ENCODE results near the gene FLT3LG.
"Not testable (repeated sequence)": the region's sequence is repeated elsewhere in the genome, so short reads cannot be mapped to it uniquely, and the experiment has no call there.

Gene FLT3LG

DNA sequence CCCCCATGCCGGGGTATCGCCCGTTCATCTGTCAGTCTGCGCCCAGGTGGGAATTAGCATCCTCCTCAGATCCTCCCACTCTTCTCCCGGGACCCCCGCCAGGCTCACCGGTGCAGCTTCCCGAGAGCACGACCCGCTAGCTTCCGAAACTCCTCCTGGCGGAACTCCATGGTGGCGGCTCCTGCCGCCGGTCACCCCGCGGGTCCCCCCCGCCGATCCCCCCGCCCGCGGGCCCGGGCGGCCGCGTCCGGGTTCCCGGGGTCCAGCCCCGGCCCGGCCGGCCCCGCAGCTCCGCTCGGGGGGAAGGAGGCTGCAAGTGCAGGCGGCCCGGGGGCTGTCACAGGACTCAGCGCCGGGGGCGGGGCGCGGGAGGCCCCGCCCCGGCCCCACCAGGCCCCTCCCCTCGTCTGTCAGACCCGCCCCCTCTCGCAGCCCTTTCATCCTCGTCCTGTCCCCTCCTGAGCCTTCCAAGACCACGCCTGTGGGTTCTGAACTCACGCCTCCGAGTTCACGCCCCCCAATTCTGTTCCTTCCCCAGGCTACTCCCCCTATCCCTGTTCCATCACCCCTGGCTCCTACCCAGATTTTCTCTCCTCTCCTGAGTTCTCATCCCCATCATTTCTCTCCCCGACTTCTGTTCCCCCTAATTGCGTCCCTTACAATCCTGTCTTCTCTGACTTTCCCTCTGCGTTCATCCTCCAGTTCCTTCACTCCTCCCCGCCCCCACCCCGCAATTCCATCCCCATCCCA, 32.6 kb upstream of the FLT3LG start, which contains the start of gene SLC17A7:
TSS of gene SLC17A7 (minus strand) at position 318 of the 750 bp plus-strand sequence. CDS start at position 170, 148 bp downstream.
- DNase-seq (ENCODE audit: low read depth): no peak

- DNase-seq (ENCODE audit: low read depth): no peak
Observed at GRCh38 chr19:49441960-49442350, 32.1 kb upstream of the FLT3LG start.

GRCh38 chr19:49442354-49442753, 31.7 kb upstream of the FLT3LG start:
- DNase-seq (ENCODE audit: low read depth): no peak

DNA sequence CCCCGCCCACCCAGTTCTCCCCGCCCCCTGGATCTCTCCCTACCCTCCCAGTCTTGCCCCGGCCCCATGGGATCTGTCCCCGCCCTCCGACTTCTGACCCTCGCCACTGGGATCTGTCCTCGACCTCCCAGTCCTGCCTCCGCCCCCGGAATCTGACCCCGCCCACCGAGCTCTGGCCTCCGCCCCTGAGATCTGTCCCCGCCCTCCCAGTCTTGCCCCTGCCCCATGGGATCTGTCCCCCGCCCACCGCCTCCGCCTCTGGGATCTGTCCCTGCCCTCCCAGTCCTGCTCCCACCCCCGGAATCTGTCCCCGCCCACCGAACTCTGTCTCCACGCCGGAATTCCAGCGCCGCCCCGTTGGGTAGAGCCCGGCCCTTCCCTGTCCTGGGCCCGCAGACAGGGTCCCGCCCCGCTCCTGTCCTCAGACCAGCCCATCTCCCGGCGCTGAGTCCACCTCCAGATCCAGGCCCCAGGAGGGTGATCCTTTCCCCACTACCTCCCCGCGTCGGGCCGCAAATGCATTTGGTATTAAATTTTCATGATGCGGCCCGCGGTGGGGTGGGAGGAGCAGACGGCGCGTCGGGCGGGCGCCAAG, 31.1 kb upstream of the FLT3LG start:
- DNase-seq (ENCODE audit: low read depth): no peak

DNA sequence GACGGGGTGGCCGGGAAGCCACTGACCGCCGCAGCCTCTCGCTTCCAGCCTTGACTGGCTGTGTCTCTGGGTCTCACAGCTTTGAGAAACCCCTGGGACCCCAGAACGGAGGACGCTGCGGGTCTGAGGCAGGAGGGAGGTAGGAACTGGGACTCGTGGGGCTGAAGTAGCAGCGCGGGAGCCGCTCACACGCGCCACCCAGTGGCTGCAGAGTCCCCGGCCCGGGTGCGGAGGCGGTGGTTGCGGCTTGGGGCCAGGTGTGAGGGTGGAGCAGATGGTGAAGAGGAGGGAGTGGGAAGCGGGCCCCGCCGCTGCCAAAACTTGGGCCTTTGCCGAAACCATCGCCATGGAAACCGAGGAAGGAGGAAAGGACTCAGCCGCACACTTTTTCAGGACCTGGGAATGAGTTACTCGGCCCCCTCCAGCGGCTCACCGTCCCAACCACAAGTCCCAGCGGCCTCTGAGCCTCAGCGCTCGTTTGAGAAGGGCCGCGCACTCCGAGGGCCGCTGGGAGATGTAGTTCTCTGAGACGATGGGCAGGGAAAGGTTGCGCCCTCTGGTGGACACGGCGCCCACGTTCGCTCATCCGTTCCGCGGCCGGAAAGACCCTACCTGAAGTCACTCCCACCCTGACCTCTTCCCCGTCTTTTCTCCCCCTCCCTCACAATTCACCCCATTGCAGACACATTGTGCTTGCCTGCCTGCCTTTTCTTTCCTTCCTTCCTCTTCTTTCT, 30.5 kb upstream of the FLT3LG start:
- peak; percentile 88 for DNase-seq (ENCODE audit: low read depth)

DNA sequence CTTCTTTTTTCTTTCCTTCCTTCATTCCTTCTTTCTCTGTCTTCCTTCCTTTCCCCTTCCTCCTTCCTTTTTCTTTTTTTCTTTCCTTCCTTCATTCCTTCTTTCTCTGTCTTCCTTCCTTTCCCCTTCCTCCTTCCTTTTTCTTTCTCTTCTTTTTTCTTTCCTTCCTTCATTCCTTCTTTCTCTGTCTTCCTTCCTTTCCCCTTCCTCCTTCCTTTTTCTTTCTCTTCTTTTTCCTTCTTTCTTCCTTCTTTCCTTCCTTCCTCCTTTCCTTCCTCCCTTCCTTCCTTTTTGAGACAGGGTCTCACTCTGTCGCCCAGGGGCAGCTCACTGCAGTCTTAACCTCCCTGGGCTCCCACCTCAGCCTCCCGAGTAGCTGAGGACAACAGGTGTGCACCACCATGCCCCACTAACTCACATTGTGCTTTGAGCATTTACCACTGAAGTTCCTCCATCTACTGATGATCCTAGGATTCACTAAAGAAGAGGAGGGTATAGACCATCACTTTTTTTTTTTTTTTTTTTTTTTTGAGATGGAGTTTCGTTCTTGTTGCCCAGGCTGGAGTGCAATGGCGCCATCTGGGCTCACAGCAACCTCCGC, 29.8 kb upstream of the FLT3LG start:
- not testable (repeated sequence) for DNase-seq (ENCODE audit: low read depth)

DNA sequence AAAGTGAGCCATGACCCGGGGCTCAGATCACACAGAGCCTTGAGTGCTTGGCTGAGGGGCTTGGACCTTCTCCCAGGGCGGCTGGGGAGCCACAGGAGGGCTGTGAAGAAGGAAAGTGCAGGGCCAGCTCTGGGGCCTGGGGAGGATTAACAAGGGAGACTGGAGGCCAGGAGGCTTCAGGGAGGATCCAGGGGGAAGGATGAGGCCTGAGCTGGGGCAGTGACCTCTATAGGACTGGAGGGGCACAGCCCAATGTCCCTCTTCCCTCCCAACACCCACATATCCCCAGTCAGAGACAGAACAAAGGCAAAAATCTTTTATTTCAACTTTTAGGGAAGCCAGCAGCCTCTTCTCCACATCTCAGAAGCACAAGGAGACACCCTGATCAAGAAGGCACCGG, 28.0 kb upstream of the FLT3LG start:
- no peak for DNase-seq (ENCODE audit: low read depth)

- DNase-seq (ENCODE audit: low read depth): no peak
Observed at GRCh38 chr19:49447485-49448431, 26.3 kb upstream of the FLT3LG start.

GRCh38 chr19:49448432-49448786, 25.6 kb upstream of the FLT3LG start:
- no peak for DNase-seq (ENCODE audit: low read depth)

DNA sequence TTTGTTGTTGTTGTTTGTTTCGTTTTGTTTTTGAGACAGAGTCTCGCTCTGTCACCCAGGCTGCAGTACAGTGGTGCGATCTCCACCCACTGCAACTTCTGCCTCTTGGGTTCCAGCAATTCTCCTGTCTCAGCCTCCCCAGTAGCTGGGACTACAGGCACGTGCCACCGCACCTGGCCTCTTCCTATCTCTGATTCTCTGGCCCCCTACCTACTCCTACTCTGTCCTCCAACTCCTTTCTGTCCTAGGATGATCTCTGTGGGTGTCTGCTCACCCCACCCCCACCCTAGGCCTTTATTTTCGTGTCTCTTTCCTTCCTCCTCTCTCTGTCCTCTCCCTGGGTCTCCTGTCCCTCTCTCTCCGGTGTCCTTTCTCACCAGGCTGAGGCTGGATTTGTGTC, 23.6 kb upstream of the FLT3LG start:
- DNase-seq (ENCODE audit: low read depth): no peak

- peak; percentile 94 for DNase-seq (ENCODE audit: low read depth)
Observed at GRCh38 chr19:49451430-49452181, 22.4 kb upstream of the FLT3LG start, which contains the start of gene PIH1D1. Gene PIH1D1 (minus strand): TSS chr19:49451814. CDS start chr19:49451574, 240 bp downstream.

- peak; percentile 96 for DNase-seq (ENCODE audit: low read depth)
Observed at GRCh38 chr19:49453013-49453756, 20.8 kb upstream of the FLT3LG start, which contains the start of gene ALDH16A1. Gene ALDH16A1 (plus strand): TSS chr19:49453225. CDS start chr19:49453332, 107 bp downstream.

- no peak for DNase-seq (ENCODE audit: low read depth)
Observed at GRCh38 chr19:49453757-49454240, 20.2 kb upstream of the FLT3LG start.

GRCh38 chr19:49455773-49456172, 18.2 kb upstream of the FLT3LG start:
- no peak for DNase-seq (ENCODE audit: low read depth)

- DNase-seq (ENCODE audit: low read depth): no peak
Observed at GRCh38 chr19:49456326-49456725, 17.7 kb upstream of the FLT3LG start.

GRCh38 chr19:49458567-49458903, 15.5 kb upstream of the FLT3LG start:
- DNase-seq (ENCODE audit: low read depth): no peak

DNA sequence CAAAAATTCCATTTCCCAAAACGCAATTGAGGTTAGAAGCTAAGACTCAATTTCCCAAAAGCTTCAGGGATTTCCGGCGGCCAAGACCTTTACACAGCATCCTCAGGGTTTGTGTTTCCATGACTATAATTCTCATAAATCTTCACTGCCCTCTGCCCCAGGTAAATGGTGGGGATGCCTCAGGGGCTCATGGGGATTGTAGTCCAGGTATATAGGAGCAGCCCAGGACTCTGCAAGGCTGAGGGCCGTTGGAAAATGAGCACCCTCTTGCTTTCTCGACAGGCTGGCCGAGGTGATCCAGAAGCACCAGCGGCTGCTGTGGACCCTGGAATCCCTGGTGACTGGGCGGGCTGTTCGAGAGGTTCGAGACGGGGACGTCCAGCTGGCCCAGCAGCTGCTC, 14.6 kb upstream of the FLT3LG start:
- no peak for DNase-seq (ENCODE audit: low read depth)

DNA sequence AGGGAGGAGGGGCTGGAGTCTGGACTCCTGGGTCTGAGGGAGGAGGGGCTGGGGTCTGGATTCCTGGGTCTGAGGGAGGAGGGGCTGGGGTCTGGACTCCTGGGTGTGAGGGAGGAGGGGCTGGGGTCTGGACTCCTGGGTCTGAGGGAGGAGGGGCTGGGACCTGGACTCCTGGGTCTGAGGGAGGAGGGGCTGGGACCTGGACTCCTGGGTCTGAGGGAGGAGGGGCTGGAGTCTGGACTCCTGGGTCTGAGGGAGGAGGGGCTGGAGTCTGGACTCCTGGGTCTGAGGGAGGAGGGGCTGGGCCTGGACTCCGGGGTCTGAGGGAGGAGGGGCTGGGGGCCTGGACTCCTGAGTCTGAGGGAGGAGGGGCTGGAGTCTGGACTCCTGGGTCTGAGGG, 12.9 kb upstream of the FLT3LG start:
- DNase-seq (ENCODE audit: low read depth): not testable (repeated sequence)

GRCh38 chr19:49461656-49462055, 12.4 kb upstream of the FLT3LG start:
- no peak for DNase-seq (ENCODE audit: low read depth)

DNA sequence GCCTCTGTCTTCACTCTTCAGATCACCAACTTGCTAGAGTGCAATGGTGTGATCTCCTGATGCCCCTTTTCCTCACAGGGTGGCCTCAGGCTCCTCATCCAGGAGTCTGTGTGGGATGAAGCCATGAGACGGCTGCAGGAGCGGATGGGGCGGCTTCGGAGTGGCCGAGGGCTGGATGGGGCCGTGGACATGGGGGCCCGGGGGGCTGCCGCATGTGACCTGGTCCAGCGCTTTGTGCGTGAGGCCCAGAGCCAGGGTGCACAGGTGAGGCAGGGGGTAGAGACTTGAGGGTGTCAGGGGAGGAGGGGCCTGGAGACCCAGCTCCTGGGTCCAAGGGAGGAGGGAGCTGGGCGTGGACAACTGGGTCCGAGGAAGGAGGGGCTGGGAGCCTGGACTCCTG, 11.5 kb upstream of the FLT3LG start:
- DNase-seq (ENCODE audit: low read depth): no peak
